HG02852 (cell line): ENCODE data around the gene FLNA.
"Not testable (repeated sequence)": the region's sequence is repeated elsewhere in the genome, so short reads cannot be mapped to it uniquely, and the experiment has no call there.

ENCODE experiments used
- ATAC-seq: cut with Tn5 transposase; IDR thresholded peaks from one replicate; pipeline ENCODE4 v1.9.1; 2021; ENCODE audit warnings: mild to moderate bottlenecking, moderate library complexity; ENCODE audit not compliant: unreplicated experiment

Gene FLNA

GRCh38 chrX:154309041-154309775 lies 65.2 kb downstream of the FLNA start:
- ATAC-seq = no peak

GRCh38 chrX:154308108-154308946 lies 66.1 kb downstream of the FLNA start:
- no peak for ATAC-seq

GRCh38 chrX:154307202-154307601 lies 67.2 kb downstream of the FLNA start:
- no peak for ATAC-seq

- ATAC-seq = no peak
These were observed 68.8 kb downstream of the FLNA start for GRCh38 chrX:154305541-154306205.

GRCh38 chrX:154304846-154305245 lies 69.6 kb downstream of the FLNA start:
- ATAC-seq = no peak

- no peak for ATAC-seq
These were observed 71.0 kb downstream of the FLNA start for GRCh38 chrX:154303476-154303875.

- ATAC-seq = not testable (repeated sequence)
These were observed 71.4 kb downstream of the FLNA start for GRCh38 chrX:154302998-154303397.

- ATAC-seq = no peak
These were observed 73.6 kb downstream of the FLNA start for GRCh38 chrX:154300816-154301215.
